Activated CD4-positive, alpha-beta memory T cell treated with anti-CD3 and anti-CD28 coated beads for 36 hours (primary cell): Measurements from ENCODE around the gene MUSK. TPM values are rescaled to one million over a fixed set of nuclear protein-coding genes. Genes with fewer than 3 reads are reported as not detected.
"Not testable (repeated sequence)": the region's sequence is repeated elsewhere in the genome, so short reads cannot be mapped to it uniquely, and the experiment has no call there.

Source experiments
- CTCF ChIA-PET: fragments of 350-600 bp; sonication (Branson Sonifier 250); formaldehyde crosslinking; loops from one replicate; lab custom pipeline; 2021; ENCODE audit warnings: antibody characterized with exemption, inconsistent platforms; lab: Charles Lee
- POLR2A ChIA-PET: fragments of 350-600 bp; sonication (Branson Sonifier 250); formaldehyde crosslinking; loops from one replicate; lab custom pipeline; 2021; ENCODE audit warnings: antibody characterized with exemption; lab: Charles Lee
- DNase-seq: peaks from one replicate; pipeline ENCODE4 v3.0.0-alpha.2; 2020
- H3K27ac Mint-ChIP-seq: one replicate; pipeline ENCODE4 v1.8.0; 2021; ENCODE audit warnings: mixed read lengths
- H3K27me3 Mint-ChIP-seq: one replicate; pipeline ENCODE4 v1.8.0; 2021; ENCODE audit warnings: mixed read lengths
- H3K36me3 Mint-ChIP-seq: one replicate; pipeline ENCODE4 v1.8.0; 2021; ENCODE audit warnings: mixed read lengths
- H3K4me1 Mint-ChIP-seq: one replicate; pipeline ENCODE4 v1.8.0; 2021; ENCODE audit warnings: low read depth, mixed read lengths
- H3K4me3 Mint-ChIP-seq: one replicate; pipeline ENCODE4 v1.8.0; 2021; ENCODE audit warnings: mild to moderate bottlenecking, mixed read lengths
- H3K9me3 Mint-ChIP-seq: one replicate; pipeline ENCODE4 v1.8.0; 2021; ENCODE audit warnings: mixed read lengths
- intact Hi-C: fragments of 100-400 bp; cut with micrococcal nuclease; formaldehyde crosslinking; loops from one replicate; pipeline ENCODE4 v1.15.1; 2023
- total RNA-seq, 2 experiments: library from RNA; stranded (reverse); gene quantifications; one replicate each; pipeline ENCODE4 v1.2.3, GENCODE V29; 2021

MUSK gene
- total RNA-seq, 2 experiments from 2014 or later, result not detected

DNA sequence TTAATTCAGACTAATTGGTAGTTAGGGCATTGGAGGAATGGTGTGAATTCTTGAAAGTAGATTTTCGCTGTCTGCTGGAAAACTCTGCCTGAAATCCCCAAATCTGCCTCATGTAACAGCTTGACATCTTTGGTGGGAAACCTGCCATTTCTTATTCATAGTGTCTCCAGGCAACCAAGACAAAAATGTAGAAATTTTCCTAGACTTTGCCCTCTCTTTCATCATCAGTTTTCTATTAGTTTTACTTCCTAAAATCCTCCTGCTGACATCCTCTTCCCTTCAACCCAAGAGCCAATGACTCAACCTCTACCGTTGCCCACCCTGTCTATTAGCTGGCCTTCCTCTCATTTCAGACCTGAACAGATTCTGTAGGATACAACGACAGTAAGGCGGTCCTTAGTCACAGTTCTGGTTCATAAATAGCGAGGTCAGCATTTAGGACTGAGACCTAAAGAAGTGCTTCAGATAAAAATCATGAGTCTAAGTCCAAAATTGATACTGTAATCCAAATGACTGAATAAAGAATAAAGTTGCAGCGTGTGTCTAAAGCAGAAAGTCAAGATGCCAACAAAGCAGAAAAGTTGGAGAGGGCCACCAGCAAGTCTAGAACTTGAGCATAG is 133.9 kb downstream of the MUSK start:
- no peak for DNase-seq
- no peaks in the 10 kb centered on the region for H3K4me1 Mint-ChIP-seq
- H3K9me3 Mint-ChIP-seq, result peaks cover 2% of the 10 kb centered on the region
- no peak overlapping the region for H3K27ac Mint-ChIP-seq
- no peaks in the 10 kb centered on the region for H3K36me3 Mint-ChIP-seq
- CTCF ChIA-PET, result no interaction called here
- H3K4me3 Mint-ChIP-seq, result no peak overlapping the region
- H3K27me3 Mint-ChIP-seq, result no peaks in the 10 kb centered on the region
- POLR2A ChIA-PET, result no interaction called here
- intact Hi-C loops, result no loop called here

DNA sequence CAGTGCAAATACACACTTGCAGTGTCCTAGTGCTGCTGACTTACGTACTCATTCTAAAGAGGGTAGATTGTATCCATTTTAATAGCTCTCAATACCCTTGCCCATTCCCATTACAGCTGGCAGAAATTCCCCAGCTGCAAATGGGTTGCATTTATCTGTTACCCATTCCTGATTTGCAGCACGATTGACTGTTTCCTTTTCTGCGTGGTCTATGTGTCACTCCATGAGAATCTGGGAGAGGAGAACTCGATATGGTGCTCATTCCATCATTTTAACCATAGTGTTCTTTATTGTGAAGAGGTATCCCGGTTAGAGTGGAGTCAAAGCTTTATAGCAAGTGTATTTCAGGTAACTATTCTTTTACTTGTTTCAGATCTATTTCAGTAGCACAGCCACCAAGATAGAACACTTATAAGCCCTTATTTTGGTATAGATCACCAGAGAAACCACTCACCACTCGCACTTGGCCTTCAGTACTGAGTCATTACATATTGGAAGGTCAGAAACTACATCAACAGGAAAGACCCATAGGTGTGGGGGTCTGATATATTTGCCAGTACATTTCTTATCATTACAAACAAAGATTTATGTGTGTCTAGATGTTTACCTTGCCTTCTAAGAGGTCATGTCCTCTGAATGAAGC is 139.5 kb downstream of the MUSK start:
- intact Hi-C loops, result no loop called here
- ChIA-PET CTCF (no interaction called here), POLR2A (no interaction called here)
- no peaks in the 10 kb centered on the region for H3K36me3 Mint-ChIP-seq
- no peaks in the 10 kb centered on the region for H3K4me1 Mint-ChIP-seq
- H3K4me3 Mint-ChIP-seq, result no peak overlapping the region
- no peak overlapping the region for H3K27ac Mint-ChIP-seq
- no peaks in the 10 kb centered on the region for H3K9me3 Mint-ChIP-seq
- peaks cover 2% of the 10 kb centered on the region for H3K27me3 Mint-ChIP-seq
- DNase-seq, result no peak

DNA sequence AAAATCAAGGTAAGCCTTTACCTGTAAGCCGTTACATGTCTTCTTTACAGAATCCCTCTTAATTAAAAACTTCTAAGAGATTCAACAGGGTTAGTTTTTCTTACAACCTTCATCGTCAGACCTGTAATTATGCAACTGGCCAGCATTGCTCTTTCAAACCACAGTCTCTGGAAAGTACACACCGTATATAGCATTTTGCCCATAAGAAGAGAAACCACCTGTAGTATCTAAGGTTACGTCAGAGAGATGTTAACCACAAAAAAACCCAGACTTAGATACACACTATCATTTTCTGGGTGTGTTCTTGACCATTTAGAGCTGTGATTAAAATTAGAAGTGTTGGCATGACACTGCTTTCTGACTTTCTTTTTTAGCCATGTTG is 140.0 kb downstream of the MUSK start:
- Mint-ChIP-seq H3K4me3 (no peak overlapping the region), H3K27ac (no peak overlapping the region), H3K9me3 (no peaks in the 10 kb centered on the region), H3K4me1 (no peaks in the 10 kb centered on the region), H3K36me3 (no peaks in the 10 kb centered on the region), H3K27me3 (peaks cover 2% of the 10 kb centered on the region)
- intact Hi-C loops, result no loop called here
- ChIA-PET POLR2A (no interaction called here), CTCF (no interaction called here)
- DNase-seq, result no peak

DNA sequence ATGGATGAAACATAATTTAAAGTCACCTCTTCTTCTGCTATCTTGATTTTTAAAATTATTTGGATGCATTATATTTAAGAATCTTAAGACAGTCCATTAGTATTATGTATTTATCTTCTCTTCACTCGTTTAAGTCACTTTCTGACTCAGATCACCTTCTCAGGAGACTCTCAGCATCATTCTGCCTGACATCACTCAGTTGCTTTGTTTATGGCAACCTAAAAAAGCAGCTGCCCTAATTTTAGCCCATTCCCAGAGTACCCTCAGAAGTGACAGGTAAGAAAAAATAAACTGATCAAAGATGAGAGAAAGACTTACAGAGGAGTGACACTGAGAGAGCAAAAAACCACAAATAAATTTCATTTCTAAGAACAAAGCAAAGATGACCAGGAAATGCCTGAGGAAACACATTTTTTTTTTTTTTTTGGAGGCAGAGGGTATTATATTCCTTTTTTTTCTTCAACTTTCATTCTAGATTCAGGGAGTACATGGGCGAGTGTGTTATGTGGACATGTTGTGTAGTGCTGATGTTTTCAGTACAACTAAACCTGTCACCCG is 140.5 kb downstream of the MUSK start:
- H3K4me1 Mint-ChIP-seq, result no peaks in the 10 kb centered on the region
- no peak overlapping the region for H3K4me3 Mint-ChIP-seq
- intact Hi-C loops, result no loop called here
- CTCF ChIA-PET, result no interaction called here
- no peak overlapping the region for H3K27ac Mint-ChIP-seq
- DNase-seq, result no peak
- POLR2A ChIA-PET, result no interaction called here
- H3K27me3 Mint-ChIP-seq, result peaks cover 2% of the 10 kb centered on the region
- no peaks in the 10 kb centered on the region for H3K9me3 Mint-ChIP-seq
- no peaks in the 10 kb centered on the region for H3K36me3 Mint-ChIP-seq

DNA sequence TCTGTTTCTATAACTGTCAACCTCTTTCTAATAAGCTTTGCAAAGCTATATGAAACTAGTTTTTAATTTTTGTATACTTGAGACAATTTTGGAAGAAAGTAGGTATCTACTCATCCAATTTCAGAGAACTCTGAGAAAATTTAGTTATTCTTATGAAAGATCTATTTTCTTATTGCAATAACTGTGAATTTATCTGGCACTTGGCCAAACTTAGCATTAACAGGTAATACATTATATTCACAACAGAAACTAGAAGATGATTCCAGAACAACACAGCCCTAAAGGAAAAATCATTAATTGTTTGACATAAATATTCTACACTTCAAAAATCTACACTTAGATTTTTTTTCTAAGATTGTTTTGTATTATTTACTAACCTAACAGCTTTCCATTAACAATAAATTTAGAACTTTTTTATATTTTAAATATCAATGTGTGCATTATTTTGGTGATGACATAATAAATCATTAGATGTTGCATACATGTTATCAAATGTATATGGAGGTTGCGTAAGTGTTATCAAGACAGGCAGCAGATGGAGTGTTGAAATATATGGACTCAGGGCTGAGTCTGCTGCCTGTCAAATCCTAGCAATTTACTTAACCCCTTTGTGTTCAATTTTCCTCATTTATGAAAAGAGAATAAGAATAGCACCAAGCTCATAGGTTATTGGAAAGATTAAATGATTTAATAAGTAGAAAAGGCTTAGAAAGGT is 141.8 kb downstream of the MUSK start:
- H3K4me1 Mint-ChIP-seq, result no peaks in the 10 kb centered on the region
- no peak for DNase-seq
- H3K27ac Mint-ChIP-seq, result no peak overlapping the region
- ChIA-PET CTCF (no interaction called here), POLR2A (no interaction called here)
- H3K4me3 Mint-ChIP-seq, result no peak overlapping the region
- intact Hi-C loops, result no loop called here
- H3K9me3 Mint-ChIP-seq, result no peaks in the 10 kb centered on the region
- no peaks in the 10 kb centered on the region for H3K36me3 Mint-ChIP-seq
- H3K27me3 Mint-ChIP-seq, result peaks cover 2% of the 10 kb centered on the region

DNA sequence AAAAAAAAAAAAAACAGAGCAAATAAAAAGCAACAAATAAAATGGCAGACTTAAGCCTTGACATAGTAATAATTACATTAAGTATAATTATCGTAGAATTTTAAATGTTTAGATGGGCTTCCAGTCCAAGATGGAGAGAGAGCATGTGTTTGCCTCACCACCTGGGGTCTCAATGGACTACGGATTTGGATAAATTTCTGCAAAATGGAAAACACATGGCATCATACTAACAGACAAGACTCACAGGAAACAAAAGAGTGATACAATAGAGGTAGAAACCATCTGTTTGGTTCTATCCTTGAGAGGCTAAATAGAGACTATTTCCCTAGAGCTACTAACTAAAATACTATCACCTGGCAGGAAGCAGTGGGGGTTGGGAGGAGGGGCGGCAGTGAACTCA is 144.3 kb downstream of the MUSK start:
- ChIA-PET CTCF (no interaction called here), POLR2A (no interaction called here)
- no peak overlapping the region for H3K4me3 Mint-ChIP-seq
- H3K4me1 Mint-ChIP-seq, result no peaks in the 10 kb centered on the region
- no peaks in the 10 kb centered on the region for H3K9me3 Mint-ChIP-seq
- H3K27me3 Mint-ChIP-seq, result peaks cover 2% of the 10 kb centered on the region
- no peak overlapping the region for H3K27ac Mint-ChIP-seq
- intact Hi-C loops, result no loop called here
- H3K36me3 Mint-ChIP-seq, result no peaks in the 10 kb centered on the region
- no peak for DNase-seq

DNA sequence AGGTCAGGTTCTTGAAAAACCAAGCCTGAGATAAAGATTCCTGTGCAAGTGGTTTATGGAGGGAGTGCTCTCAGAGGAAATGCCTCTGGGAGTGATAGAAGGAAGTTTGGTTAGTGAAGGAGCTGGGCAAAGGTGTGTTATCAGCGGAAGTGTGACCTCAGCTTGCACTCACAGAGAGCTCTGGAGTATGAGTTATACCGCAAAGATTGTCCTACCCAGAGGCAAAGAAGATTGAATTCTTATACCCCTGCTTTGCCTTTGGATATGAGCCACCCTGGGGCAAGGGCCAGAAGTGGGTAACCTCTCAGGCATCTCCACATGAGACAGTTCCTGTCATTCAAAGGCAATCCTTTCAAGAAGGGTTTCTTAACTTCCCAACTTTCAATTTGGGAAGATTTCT is 145.6 kb downstream of the MUSK start:
- intact Hi-C loops, result no loop called here
- Mint-ChIP-seq H3K27ac (no peak overlapping the region), H3K9me3 (no peaks in the 10 kb centered on the region), H3K36me3 (no peaks in the 10 kb centered on the region), H3K27me3 (peaks cover 2% of the 10 kb centered on the region), H3K4me3 (no peak overlapping the region), H3K4me1 (no peaks in the 10 kb centered on the region)
- no peak for DNase-seq
- ChIA-PET POLR2A (no interaction called here), CTCF (no interaction called here)

DNA sequence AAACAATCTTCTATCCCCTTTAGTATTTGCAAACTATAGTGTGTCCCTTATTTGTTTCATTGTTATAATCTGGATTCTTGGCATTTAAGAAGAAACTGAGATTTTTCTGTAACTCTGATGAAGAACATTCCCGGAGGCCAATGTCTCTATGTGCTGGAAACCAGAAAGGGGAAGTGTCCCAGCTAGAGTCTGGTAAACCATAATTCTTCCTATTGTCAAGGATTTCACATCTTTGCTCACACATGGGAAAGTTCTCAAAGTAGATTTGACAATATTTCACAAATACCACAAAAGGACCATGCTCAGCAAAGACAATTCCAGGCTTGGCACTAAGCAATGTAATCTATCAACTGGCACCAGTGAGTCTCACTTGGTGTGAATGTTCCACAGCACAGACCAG is 146.8 kb downstream of the MUSK start:
- no peak overlapping the region for H3K4me3 Mint-ChIP-seq
- ChIA-PET POLR2A (no interaction called here), CTCF (no interaction called here)
- H3K4me1 Mint-ChIP-seq, result no peaks in the 10 kb centered on the region
- intact Hi-C loops, result no loop called here
- H3K9me3 Mint-ChIP-seq, result no peaks in the 10 kb centered on the region
- H3K27me3 Mint-ChIP-seq, result peaks cover 2% of the 10 kb centered on the region
- H3K36me3 Mint-ChIP-seq, result no peaks in the 10 kb centered on the region
- no peak overlapping the region for H3K27ac Mint-ChIP-seq
- no peak for DNase-seq

DNA sequence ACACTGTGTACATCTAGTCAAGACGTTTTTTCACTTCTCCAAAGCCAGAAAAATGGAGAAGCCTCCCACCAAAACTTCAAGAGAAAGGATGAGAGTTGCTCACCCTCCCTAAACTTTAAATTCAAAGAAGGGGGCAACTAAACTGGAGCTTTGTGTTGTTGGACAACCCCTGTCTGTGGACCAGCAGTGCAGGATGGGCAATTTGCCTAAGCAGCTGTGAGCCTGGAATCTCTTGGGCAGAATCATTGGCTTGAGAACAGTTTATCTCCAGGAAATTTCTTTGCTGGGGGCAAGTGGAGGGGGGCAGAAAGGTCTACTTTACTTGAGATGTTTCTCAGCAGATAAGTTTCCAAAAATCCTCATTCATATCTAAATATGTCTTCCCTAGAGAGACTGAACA is 151.8 kb downstream of the MUSK start:
- no peak for DNase-seq
- H3K4me3 Mint-ChIP-seq, result no peak overlapping the region
- POLR2A ChIA-PET, result no interaction called here
- intact Hi-C loops, result no loop called here
- H3K36me3 Mint-ChIP-seq, result no peaks in the 10 kb centered on the region
- H3K4me1 Mint-ChIP-seq, result no peaks in the 10 kb centered on the region
- H3K27ac Mint-ChIP-seq, result no peak overlapping the region
- peaks cover 6% of the 10 kb centered on the region for H3K9me3 Mint-ChIP-seq
- CTCF ChIA-PET, result no interaction called here
- no peaks in the 10 kb centered on the region for H3K27me3 Mint-ChIP-seq

DNA sequence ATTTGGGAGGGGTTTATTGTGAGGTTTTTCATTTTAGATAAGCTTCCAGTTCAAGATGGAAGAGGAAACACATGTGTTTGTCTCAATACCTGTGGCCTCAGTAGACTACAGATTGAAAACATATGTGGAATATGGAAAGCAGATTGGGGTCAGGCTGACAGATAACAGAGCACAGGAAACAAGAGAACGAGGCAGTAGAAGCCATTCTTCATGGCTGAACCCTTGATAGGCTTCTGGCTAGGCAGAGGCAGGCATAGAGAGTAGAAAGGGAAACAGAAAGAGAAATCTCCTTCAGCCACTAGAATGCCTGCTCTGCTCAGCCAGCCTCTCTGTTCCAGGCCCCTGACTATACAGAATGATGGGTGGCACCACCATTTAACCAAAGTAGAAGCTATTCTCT is 152.5 kb downstream of the MUSK start:
- H3K27me3 Mint-ChIP-seq, result no peaks in the 10 kb centered on the region
- H3K4me1 Mint-ChIP-seq, result no peaks in the 10 kb centered on the region
- ChIA-PET CTCF (no interaction called here), POLR2A (no interaction called here)
- no peak for DNase-seq
- intact Hi-C loops, result no loop called here
- no peak overlapping the region for H3K27ac Mint-ChIP-seq
- peaks cover 6% of the 10 kb centered on the region for H3K9me3 Mint-ChIP-seq
- H3K4me3 Mint-ChIP-seq, result no peak overlapping the region
- H3K36me3 Mint-ChIP-seq, result no peaks in the 10 kb centered on the region

DNA sequence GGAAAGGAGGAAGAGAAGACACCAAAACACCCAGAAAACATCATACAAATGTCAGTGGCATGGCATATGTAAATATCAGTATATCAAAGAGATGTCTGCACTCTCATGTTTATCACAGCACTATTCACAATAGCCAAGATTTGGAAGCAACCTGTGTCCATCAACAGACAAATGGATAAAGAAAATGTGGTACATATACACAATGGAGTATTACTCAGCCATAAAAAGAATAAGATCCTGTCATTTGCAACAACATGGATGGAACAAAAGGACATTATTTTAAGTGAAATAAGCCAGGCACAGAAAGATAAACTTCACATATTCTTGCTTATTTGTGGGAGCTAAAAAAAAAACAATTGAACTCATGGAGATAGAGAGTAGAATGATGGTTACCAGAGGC is 156.5 kb downstream of the MUSK start:
- H3K36me3 Mint-ChIP-seq, H3K4me3 Mint-ChIP-seq, intact Hi-C loops, H3K4me1 Mint-ChIP-seq, POLR2A ChIA-PET, H3K27me3 Mint-ChIP-seq, H3K27ac Mint-ChIP-seq, DNase-seq, CTCF ChIA-PET: not testable (repeated sequence)
- peaks cover 10% of the 10 kb centered on the region for H3K9me3 Mint-ChIP-seq

DNA sequence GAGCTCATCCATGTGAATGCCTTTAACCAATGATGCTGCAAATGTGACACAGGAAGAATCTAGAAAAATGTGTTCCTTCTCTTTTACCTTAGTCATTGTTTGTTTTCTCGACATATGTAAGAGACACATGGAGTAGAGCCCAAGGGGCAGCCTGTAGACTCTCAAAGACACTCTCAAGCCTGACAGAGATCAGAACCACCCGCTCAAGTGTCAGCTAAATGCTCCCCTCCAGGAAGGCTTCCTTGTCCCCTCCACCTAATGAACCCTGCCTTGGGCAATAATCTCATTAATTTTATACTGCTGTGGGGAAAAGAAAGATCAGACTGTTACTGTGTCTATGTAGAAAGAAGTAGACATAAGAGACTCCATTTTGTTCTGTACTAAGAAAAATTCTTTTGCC is 157.4 kb downstream of the MUSK start:
- CTCF ChIA-PET, result no interaction called here
- intact Hi-C loops, result no loop called here
- no peaks in the 10 kb centered on the region for H3K36me3 Mint-ChIP-seq
- no peak overlapping the region for H3K27ac Mint-ChIP-seq
- POLR2A ChIA-PET, result no interaction called here
- DNase-seq, result no peak
- H3K4me1 Mint-ChIP-seq, result no peaks in the 10 kb centered on the region
- H3K27me3 Mint-ChIP-seq, result no peaks in the 10 kb centered on the region
- H3K4me3 Mint-ChIP-seq, result no peak overlapping the region
- H3K9me3 Mint-ChIP-seq, result peaks cover 10% of the 10 kb centered on the region
